Right lobe of liver (tissue), 6 donors: Measurements from ENCODE around the gene PRAMEF1. TPM values are rescaled to one million over a fixed set of nuclear protein-coding genes. Genes with fewer than 3 reads are reported as not detected.

Experiments used
- ATAC-seq, 4 donors: fragments of 200-7000 bp; cut with Tn5 transposase; one replicate each; pipeline ENCODE4 v1.9.1; 2020; ENCODE audit warnings: mild to moderate bottlenecking in 4 of 4, moderate library complexity in 4 of 4
- DNase-seq, 3 donors: peaks; one replicate each; pipeline ENCODE4 v3.0.0-alpha.2; 2020
- H3K27ac ChIP-seq, 3 donors: fragments of 200-600 bp; one replicate each; pipeline ENCODE4 v1.8.0; 2022
- H3K27me3 ChIP-seq, 2 donors: fragments of 200-600 bp; one replicate each; pipeline ENCODE4 v1.8.0; 2022
- H3K36me3 ChIP-seq, 4 donors: fragments of 200-600 bp; sonication (generic) in 1 of 4; one replicate each; pipeline versions ENCODE4 v1.5.1 to v1.8.0; 2017 to 2022; ENCODE audit warnings: control low read depth in 1 of 4
- H3K4me1 ChIP-seq, 4 donors: fragments of 200-600 bp; sonication (generic) in 1 of 4; one replicate each; pipeline versions ENCODE4 v1.5.1 to v1.8.0; 2017 to 2022; ENCODE audit warnings: control low read depth in 1 of 4
- H3K4me3 ChIP-seq, 3 donors: fragments of 200-600 bp; one replicate each; pipeline ENCODE4 v1.8.0; 2022
- H3K9me3 ChIP-seq, 4 donors: fragments of 200-600 bp; sonication (generic) in 1 of 4; one replicate each; pipeline versions ENCODE4 v1.5.1 to v1.8.0; 2017 to 2022; ENCODE audit warnings: control low read depth in 1 of 4
- POLR2A ChIP-seq: fragments of 450-650 bp; IDR thresholded peaks from one replicate; pipeline ENCODE4 v1.6.1; 2017; ENCODE audit warnings: antibody characterized with exemption, mild to moderate bottlenecking
- WGBS: methylation state at CpG from one replicate; pipeline ENCODE4 v1.1.6; 2018; ENCODE audit warnings: low coverage, low lambda C conversion rate; ENCODE audit not compliant: insufficient coverage; ENCODE audit errors: missing lambda C conversion rate; 5-methylcytosine and 5-hydroxymethylcytosine counted together
- intact Hi-C, 2 donors: fragments of 100-400 bp; cut with DNase I; formaldehyde crosslinking; loops; one replicate each; pipeline versions ENCODE4 v1.11.2 to v1.14.1; 2022
- total RNA-seq, 6 experiments: library from RNA; depleted of rRNA in 2 of 6; stranded (reverse); fragments of >200 nt in 2 of 6; fragmentation: NEBNext Ultra II Directional in 3 of 6; extraction: Animal tissue kit (Norgen Biotek cat#: 25700) in 3 of 6; gene quantifications; one replicate each; pipeline versions ENCODE4 v1.1.0 to v1.2.4, GENCODE V29; 2016 to 2023
- TF ChIP-seq, protein P1 (sequence below), 4 donors: fragments of 200-600 bp in 3 of 4; fragments of 450-650 bp in 1 of 4; IDR thresholded peaks; one replicate each; pipeline versions ENCODE4 v1.5.1 to v1.8.0; 2016 to 2022; ENCODE audit warnings: antibody characterized with exemption in 4 of 4, mild to moderate bottlenecking in 2 of 4
- donor health status: DM: no; HTN: yes; CAD: no.
- donor health status: DM: no; HTN: no; CAD: no.
- donor health status: DM: no; HTN: no; CAD: no.
- donor health status: DM: no; HTN: yes; CAD: no.
- donor health status: DM: no; HTN: yes; CAD: no.

Gene PRAMEF1
- total RNA-seq, 6 experiments from 2014 or later = not detected

DNA sequence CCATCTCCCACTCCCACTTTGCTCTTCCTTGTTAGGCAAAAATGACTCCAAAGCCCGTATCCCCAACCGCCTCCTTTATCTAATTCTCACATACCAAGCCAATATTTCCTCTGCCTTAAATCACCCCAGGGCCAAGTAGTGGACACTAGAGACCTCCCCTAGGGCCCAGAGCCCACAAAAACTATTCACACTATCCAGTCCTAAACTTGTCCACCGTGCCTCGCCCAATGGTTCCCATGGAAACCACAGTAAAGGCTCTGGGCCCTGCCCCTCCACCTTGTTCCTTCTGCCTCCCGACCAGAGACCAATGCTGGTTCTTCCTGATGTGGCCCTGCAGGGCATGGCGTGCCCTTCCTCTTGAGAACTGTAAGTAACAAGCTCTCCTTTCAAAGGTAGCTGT is 33.4 kb upstream of the PRAMEF1 start:
- no peak for ATAC-seq
- 54% methylated on average over 3 of the region's 6 CpGs for WGBS

DNA sequence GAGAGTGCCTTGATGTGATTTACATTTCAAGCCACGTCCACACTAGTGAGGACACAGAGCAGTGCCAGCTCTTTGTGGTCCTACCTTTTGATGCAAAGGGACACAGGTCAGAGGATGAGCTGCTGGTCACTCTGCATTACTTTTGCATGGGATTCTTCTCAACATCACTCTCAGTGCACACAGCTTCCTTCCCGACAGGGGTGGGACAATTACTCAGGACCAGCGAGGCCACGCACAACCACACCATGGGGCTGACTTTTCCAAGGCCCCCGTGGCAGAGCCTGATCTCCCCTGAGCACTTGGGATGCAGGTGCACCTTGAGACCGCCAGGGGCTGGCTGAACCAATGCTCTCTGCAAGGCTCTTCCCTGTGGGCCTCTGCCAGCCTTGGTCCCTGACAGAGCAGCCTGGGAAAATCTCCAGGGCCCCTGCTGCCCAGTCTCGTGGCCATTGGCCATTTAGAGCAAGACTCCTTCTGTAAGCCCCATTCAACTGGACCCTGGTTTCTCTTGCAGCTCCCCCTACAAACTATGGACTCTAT is 30.9 kb upstream of the PRAMEF1 start:
- H3K27ac ChIP-seq = no peak overlapping the region
- TF ChIP-seq, protein P1, sequence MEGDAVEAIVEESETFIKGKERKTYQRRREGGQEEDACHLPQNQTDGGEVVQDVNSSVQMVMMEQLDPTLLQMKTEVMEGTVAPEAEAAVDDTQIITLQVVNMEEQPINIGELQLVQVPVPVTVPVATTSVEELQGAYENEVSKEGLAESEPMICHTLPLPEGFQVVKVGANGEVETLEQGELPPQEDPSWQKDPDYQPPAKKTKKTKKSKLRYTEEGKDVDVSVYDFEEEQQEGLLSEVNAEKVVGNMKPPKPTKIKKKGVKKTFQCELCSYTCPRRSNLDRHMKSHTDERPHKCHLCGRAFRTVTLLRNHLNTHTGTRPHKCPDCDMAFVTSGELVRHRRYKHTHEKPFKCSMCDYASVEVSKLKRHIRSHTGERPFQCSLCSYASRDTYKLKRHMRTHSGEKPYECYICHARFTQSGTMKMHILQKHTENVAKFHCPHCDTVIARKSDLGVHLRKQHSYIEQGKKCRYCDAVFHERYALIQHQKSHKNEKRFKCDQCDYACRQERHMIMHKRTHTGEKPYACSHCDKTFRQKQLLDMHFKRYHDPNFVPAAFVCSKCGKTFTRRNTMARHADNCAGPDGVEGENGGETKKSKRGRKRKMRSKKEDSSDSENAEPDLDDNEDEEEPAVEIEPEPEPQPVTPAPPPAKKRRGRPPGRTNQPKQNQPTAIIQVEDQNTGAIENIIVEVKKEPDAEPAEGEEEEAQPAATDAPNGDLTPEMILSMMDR (IDR thresholded peaks at IDR 0.05) = peak in 1 of 4 donors; percentile 5
- TF ChIP-seq POLR2A = no peak
- DNase-seq (no peak), ATAC-seq (peak in 1 of 4 donors; percentile 16)
- H3K4me1 ChIP-seq = no peaks in the 10 kb centered on the region
- no peaks in the 10 kb centered on the region for H3K9me3 ChIP-seq
- intact Hi-C loops = no loop called here
- no peaks in the 10 kb centered on the region for H3K36me3 ChIP-seq
- no peaks in the 10 kb centered on the region for H3K27me3 ChIP-seq
- WGBS = 48% methylated on average over 4 of the region's 7 CpGs
- no peak overlapping the region for H3K4me3 ChIP-seq

More for the DNA sequence above, 33.4 kb upstream of the PRAMEF1 start:
- no peaks in the 10 kb centered on the region for H3K4me1 ChIP-seq
- no peak for DNase-seq
- no peak for TF ChIP-seq POLR2A
- TF ChIP-seq, protein P1 (IDR thresholded peaks at IDR 0.05) = no peak
- no peaks in the 10 kb centered on the region for H3K9me3 ChIP-seq
- H3K27ac ChIP-seq = no peak overlapping the region
- intact Hi-C loops = no loop called here
- H3K4me3 ChIP-seq = no peak overlapping the region
- H3K27me3 ChIP-seq = no peaks in the 10 kb centered on the region
- H3K36me3 ChIP-seq = no peaks in the 10 kb centered on the region

DNA sequence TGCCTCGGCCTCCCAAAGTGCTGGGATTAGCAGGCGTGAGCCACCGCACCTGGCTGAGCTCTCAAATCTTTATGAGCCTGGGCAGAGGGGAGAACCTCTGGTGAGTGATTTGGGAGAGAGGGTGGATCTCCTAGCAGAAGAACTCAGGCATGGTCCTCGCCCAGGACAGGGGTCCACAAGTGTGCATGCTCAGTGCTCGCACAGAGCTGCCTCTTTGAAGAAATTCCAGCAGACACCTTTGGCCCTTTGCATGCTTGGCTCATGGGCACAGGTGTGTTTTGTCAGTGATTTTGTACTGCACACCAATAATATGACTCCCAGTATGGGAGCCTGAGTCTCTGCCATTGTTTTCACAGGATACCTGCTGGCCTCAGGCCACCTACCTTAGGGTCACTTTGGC is 29.4 kb upstream of the PRAMEF1 start:
- DNase-seq (no peak), ATAC-seq (no peak)
- Histone ChIP-seq H3K4me3 (no peak overlapping the region), H3K9me3 (no peaks in the 10 kb centered on the region), H3K36me3 (no peaks in the 10 kb centered on the region), H3K27ac (no peak overlapping the region), H3K4me1 (no peaks in the 10 kb centered on the region), H3K27me3 (no peaks in the 10 kb centered on the region)
- 63% methylated on average over 3 of the region's 5 CpGs for WGBS
- intact Hi-C loops = no loop called here
- TF ChIP-seq POLR2A = no peak
- TF ChIP-seq, protein P1 (IDR thresholded peaks at IDR 0.05) = no peak

DNA sequence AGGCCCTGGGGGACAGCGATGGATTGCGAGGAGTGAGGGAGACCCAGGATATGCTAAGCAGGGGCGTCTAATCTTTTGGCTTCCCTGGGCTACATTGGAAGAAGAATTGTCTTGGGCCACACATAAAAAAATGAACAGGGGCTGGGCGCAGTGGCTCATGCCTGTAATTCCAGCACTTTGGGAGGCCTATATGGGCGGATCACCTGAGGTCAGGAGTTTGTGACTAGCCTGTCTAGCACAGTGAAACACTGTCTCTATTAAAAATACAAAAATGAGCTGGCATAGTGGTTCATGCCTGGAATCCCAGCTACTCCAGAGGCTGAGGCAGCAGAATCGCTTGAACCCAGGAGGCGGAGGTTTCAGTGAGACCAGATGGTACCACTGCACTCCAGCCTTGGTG is 28.4 kb upstream of the PRAMEF1 start:
- WGBS = 52% methylated on average over 7 of the region's 7 CpGs
- no peak for TF ChIP-seq POLR2A
- TF ChIP-seq, protein P1 (IDR thresholded peaks at IDR 0.05) = no peak
- H3K27me3 ChIP-seq = no peaks in the 10 kb centered on the region
- no peaks in the 10 kb centered on the region for H3K9me3 ChIP-seq
- DNase-seq (no peak), ATAC-seq (no peak)
- no peak overlapping the region for H3K4me3 ChIP-seq
- no peak overlapping the region for H3K27ac ChIP-seq
- intact Hi-C loops = no loop called here
- no peaks in the 10 kb centered on the region for H3K36me3 ChIP-seq
- H3K4me1 ChIP-seq = no peaks in the 10 kb centered on the region

DNA sequence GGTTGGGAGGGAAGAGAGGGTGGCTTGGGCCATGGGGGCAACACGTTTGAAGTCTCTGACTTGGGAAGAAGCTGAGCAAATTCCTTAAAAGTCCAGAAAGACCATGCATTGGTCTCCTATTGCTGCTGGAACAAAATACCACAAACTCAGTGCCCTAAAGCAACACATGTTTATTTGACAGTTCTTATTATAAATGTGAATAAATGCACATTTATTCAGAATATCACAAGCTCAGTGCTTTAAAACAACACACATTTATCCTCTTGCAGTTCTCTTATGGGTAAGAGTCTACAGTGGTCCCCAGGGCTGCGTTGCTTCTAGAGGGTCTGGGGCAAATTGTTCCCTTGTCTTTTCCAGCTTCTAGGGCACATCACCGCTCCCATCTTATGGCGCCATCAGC is 27.7 kb upstream of the PRAMEF1 start:
- no peaks in the 10 kb centered on the region for H3K27me3 ChIP-seq
- H3K9me3 ChIP-seq = no peaks in the 10 kb centered on the region
- H3K36me3 ChIP-seq = no peaks in the 10 kb centered on the region
- H3K27ac ChIP-seq = no peak overlapping the region
- 39% methylated on average over 4 of the region's 4 CpGs for WGBS
- DNase-seq (no peak), ATAC-seq (no peak)
- H3K4me1 ChIP-seq = no peaks in the 10 kb centered on the region
- TF ChIP-seq POLR2A = no peak
- TF ChIP-seq, protein P1 (IDR thresholded peaks at IDR 0.05) = no peak
- H3K4me3 ChIP-seq = no peak overlapping the region
- intact Hi-C loops = no loop called here
